Breast epithelium (tissue), 4 donors: ENCODE data around the gene TUB. TPM values are rescaled to one million over a fixed set of nuclear protein-coding genes. Genes with fewer than 3 reads are reported as not detected.

Experiments
- DNase-seq, 2 donors: peaks; one replicate each; pipeline ENCODE4 v3.0.0-alpha.2; 2019; ENCODE audit warnings: low spot score in 2 of 2
- H3K27ac ChIP-seq, 2 donors: fragments of 200-600 bp; sonication (generic) in 1 of 2; one replicate each; pipeline ENCODE4 v1.5.1; 2016 to 2019; ENCODE audit warnings: mild to moderate bottlenecking in 1 of 2
- H3K27me3 ChIP-seq, 2 donors: fragments of 200-600 bp; sonication (generic) in 1 of 2; one replicate each; pipeline versions ENCODE4 v1.5.1 to v1.6.0; 2017 to 2019; ENCODE audit warnings: control low read depth in 1 of 2, mild to moderate bottlenecking in 1 of 2
- H3K36me3 ChIP-seq: fragments of 200-600 bp; one replicate; pipeline ENCODE4 v1.5.1; 2019
- H3K4me1 ChIP-seq, 2 donors: fragments of 200-600 bp; sonication (generic); one replicate each; pipeline ENCODE4 v1.5.1; 2016 to 2019; ENCODE audit warnings: control low read depth in 1 of 2
- H3K4me3 ChIP-seq, 3 donors: fragments of 200-600 bp; sonication (generic); 1 replicate in 2 of 3; 2 replicates in 1 of 3; pipeline ENCODE4 v1.5.1; 2016 to 2019; ENCODE audit warnings: mild to moderate bottlenecking in 3 of 3, moderate library complexity in 2 of 3
- H3K9me3 ChIP-seq, 2 donors: fragments of 200-600 bp; sonication (generic) in 1 of 2; one replicate each; pipeline ENCODE4 v1.5.1; 2016 to 2019; ENCODE audit warnings: control low read depth in 1 of 2
- CTCF ChIP-seq, 3 donors: fragments of 450-650 bp; IDR thresholded peaks; one replicate each; pipeline ENCODE4 v1.5.1; 2016 to 2017; ENCODE audit warnings: antibody characterized with exemption in 3 of 3, mild to moderate bottlenecking in 3 of 3, moderate library complexity in 3 of 3
- POLR2A ChIP-seq: fragments of 450-650 bp; IDR thresholded peaks from one replicate; pipeline ENCODE4 v1.6.1; 2016; ENCODE audit warnings: antibody characterized with exemption, mild to moderate bottlenecking, moderate library complexity
- POLR2AphosphoS5 ChIP-seq, 3 donors: sonication (generic); formaldehyde crosslinking; IDR thresholded peaks; one replicate each; pipeline ENCODE4 v1.6.1; 2017; ENCODE audit warnings: antibody characterized with exemption in 3 of 3
- intact Hi-C: fragments of 100-400 bp; cut with DNase I; formaldehyde crosslinking; loops from one replicate; pipeline ENCODE4 v1.15.1; 2023; ENCODE audit warnings: low total_unique reads
- total RNA-seq, 3 donors: library from RNA; depleted of rRNA; stranded (reverse); fragments of >200 nt; gene quantifications; one replicate each; pipeline ENCODE4 v1.1.0, GENCODE V29; 2016

Gene TUB
- 10 to 100 TPM in 2 of 3 donors, 1 to 10 TPM in 1; 6.3 to 17.7 (median 11.2) TPM for total RNA-seq

GRCh38 chr11:8080674-8081590 lies at the start of gene TUB:
Gene TUB, plus strand, starts transcription at chr11:8081211. Its CDS starts 300 bp downstream, at chr11:8081511.
- intact Hi-C loops: no loop called here
- no peaks in the 10 kb centered on the region for H3K9me3 ChIP-seq
- no peaks in the 10 kb centered on the region for H3K4me1 ChIP-seq
- H3K4me3 ChIP-seq: peak within 1 kb of the TSS; percentile 53 to 68 (median 67)
- no peak for DNase-seq
- TF ChIP-seq CTCF (IDR thresholded peaks at IDR 0.05): no peak
- TF ChIP-seq POLR2AphosphoS5 (IDR thresholded peaks at IDR 0.05): no peak
- no peak for TF ChIP-seq POLR2A
- H3K36me3 ChIP-seq: no peaks in the 10 kb centered on the region
- H3K27ac ChIP-seq: peak within 1 kb of the TSS; percentile 42 to 78
- H3K27me3 ChIP-seq: no peaks in the 10 kb centered on the region

GRCh38 chr11:8031248-8032115 lies 49.5 kb upstream of the TUB start:
- DNase-seq: peak in 1 of 2 donors; percentile 5
- TF ChIP-seq POLR2A: no peak
- no peak for TF ChIP-seq CTCF (IDR thresholded peaks at IDR 0.05)
- no peak for TF ChIP-seq POLR2AphosphoS5 (IDR thresholded peaks at IDR 0.05)
- Histone ChIP-seq H3K36me3 (no peaks in the 10 kb centered on the region), H3K27me3 (no peaks in the 10 kb centered on the region), H3K4me3 (no peak overlapping the region), H3K9me3 (no peaks in the 10 kb centered on the region), H3K4me1 (no peaks in the 10 kb centered on the region), H3K27ac (no peak overlapping the region)
- intact Hi-C loops: loop anchor here (10.0 kb wide), 1 partner anchor 63 kb away; no protein-coding TSS in a partner anchor

GRCh38 chr11:8032122-8032521 lies 48.9 kb upstream of the TUB start:
- Histone ChIP-seq H3K4me3 (no peak overlapping the region), H3K27ac (no peak overlapping the region), H3K9me3 (no peaks in the 10 kb centered on the region), H3K4me1 (no peaks in the 10 kb centered on the region), H3K27me3 (no peaks in the 10 kb centered on the region), H3K36me3 (no peaks in the 10 kb centered on the region)
- TF ChIP-seq POLR2A (no peak), POLR2AphosphoS5 (IDR thresholded peaks at IDR 0.05) (no peak), CTCF (IDR thresholded peaks at IDR 0.05) (no peak)
- DNase-seq: peak in 1 of 2 donors; percentile 15
- intact Hi-C loops: loop anchor here (10.0 kb wide), 1 partner anchor 63 kb away; no protein-coding TSS in a partner anchor

GRCh38 chr11:8032576-8033304 lies 48.3 kb upstream of the TUB start:
- TF ChIP-seq POLR2A: no peak
- TF ChIP-seq POLR2AphosphoS5 (IDR thresholded peaks at IDR 0.05): no peak
- TF ChIP-seq CTCF (IDR thresholded peaks at IDR 0.05): no peak
- intact Hi-C loops: loop anchor here (10.0 kb wide), 1 partner anchor 62 kb away; no protein-coding TSS in a partner anchor
- Histone ChIP-seq H3K4me1 (no peaks in the 10 kb centered on the region), H3K27me3 (no peaks in the 10 kb centered on the region), H3K36me3 (no peaks in the 10 kb centered on the region), H3K9me3 (no peaks in the 10 kb centered on the region), H3K27ac (no peak overlapping the region), H3K4me3 (peak overlapping the region in 1 of 3 donors; percentile 23)
- DNase-seq: no peak
